NCI-H146 treated with DMSO at 0.1 percent for 48 hours (cell line): ENCODE measurements around the gene ARFGAP3.

Source experiments
- DNase-seq: peaks from one replicate; lab custom pipeline; 2025; ENCODE audit not compliant: unreplicated experiment; lab: John Stamatoyannopoulos, UW

ARFGAP3 gene

GRCh38 chr22:42865536-42865935, 8.5 kb upstream of the ARFGAP3 start:
- no peak for DNase-seq

DNA sequence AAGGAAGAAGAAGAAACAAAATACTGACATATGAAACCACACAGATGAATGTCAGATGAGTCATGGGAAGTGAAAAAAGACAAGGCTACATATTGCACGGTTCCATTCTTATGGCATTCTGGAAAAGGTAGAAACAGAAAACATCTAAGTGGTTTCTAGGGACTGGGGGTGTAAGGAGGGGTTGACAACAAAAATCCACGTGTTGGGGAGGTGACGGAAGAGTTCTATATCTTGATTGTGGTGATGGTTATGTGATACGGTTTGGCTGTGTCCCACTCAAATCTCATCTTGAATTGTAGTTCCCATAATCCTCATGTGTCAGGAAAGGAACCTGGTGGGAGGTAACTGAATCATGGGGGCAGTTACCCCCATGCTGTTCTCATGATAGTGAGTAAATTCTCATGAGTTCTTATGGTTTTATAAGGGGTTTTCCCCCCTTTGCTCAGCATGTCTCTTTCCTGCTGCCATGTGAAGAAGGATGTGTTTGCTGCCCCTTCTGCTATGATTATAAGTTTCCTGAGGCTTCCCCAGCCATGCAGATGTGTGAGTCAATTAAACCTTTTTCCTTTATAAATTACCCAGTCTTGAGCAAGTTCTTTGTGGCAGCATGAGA, 6.4 kb upstream of the ARFGAP3 start:
- no peak for DNase-seq

GRCh38 chr22:42862045-42862734, 5.1 kb upstream of the ARFGAP3 start:
- no peak for DNase-seq

DNA sequence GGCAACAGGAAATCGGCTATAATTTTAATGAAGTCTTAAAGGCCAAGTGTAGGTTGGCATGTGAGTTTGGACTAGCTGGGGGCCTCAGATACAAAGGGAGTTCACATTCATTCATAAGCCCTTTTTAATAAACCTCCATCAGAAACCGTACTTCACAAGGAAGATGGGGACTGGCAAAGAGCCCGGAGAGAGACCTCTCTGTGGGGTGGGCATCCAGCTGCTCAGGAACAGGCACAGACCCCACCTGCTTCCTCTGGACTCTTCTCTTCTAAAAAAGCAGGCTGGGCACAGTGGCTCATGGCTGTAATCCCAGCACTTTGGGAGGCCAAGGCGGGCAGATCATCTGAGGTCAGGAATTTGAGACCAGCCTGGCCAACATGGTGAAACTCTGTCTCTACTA, 3.9 kb upstream of the ARFGAP3 start:
- no peak for DNase-seq

DNA sequence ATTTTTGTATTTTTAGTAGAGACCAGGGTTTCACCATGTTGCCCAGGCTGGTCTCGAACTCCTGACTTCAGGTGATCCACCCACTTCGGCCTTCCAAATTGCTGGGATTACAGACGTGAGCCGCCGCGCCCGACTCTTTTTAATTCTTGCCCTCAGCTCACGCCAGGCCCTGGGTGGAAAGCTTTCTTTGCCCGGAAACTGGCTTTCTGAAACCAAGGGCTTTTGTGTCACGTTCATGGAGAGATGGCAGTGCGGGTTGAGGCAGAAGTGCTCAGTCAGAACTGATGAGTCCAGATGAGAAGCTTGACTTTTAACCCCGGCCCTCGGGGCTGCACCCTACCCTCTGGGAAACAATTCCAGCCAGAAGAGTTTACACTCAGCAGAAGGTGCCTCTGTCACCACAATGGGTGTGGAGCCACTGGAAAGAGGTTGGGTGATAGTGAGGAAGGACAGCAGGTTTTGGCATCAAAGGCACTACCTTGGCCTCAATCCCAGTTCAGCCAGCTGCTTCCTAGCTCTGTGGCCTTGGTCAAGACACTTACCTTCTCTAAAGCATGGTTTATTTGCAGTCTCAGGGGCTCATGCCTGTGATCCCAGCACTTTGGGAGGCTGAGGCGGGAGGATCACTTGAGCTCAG, 890 bp upstream of the ARFGAP3 start:
- no peak for DNase-seq

GRCh38 chr22:42856179-42856864, 751 bp downstream of the ARFGAP3 start:
- no peak for DNase-seq

GRCh38 chr22:42855721-42856120, 1.4 kb downstream of the ARFGAP3 start:
- DNase-seq: no peak

- DNase-seq: no peak
Measured at GRCh38 chr22:42855211-42855610, 1.9 kb downstream of the ARFGAP3 start.

DNA sequence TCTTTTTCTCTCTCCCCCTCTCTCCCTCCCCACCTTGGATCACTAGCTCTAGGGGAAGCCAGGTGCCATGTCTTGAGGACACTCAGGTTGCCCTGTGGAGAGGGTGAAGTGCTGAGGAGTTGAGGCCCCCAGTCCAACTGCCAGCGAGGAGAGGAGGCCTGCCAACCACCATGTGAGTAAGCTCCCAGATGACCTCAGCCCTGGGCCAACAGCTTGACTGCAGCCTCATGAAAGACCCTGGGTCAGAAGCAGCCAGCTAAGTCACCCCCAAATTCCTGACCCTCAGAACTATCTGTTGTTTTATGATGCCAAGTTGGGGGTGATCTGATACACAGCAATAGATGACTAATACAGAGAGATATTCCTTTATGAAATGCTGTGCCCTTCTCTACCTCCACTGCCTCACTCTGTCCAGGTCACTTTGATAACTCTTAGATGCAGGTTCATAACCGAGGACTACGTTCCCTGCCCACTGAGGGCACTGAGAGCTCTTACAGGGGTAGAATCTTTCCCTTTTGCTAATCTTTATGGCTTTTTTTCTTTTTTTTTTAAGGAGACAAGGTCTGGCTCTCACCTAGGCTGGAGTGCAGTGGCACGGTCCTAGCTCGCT, 8.0 kb downstream of the ARFGAP3 start:
- no peak for DNase-seq

DNA sequence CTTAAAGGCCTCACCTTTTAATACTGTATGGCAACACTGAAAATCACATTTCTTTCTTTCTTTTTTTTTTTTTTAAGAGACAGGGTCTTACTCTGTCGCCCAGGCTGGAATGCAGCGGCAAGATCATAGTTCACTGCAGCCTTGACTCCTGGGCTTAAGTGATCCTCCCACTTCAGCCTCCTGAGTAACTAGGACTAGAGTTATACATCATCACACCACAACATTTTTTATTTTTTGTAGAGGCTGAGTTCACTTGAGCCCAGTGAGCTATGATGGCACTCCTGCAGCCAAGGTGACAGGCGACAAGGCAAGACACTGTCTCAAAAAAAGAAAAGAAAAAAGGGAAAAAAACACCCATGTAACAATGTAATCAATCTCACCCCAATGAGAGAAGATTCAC, 10.0 kb downstream of the ARFGAP3 start:
- no peak for DNase-seq

- no peak for DNase-seq
Measured at GRCh38 chr22:42844756-42845155, 12.3 kb downstream of the ARFGAP3 start.

GRCh38 chr22:42842658-42843370, 14.3 kb downstream of the ARFGAP3 start:
- DNase-seq: no peak

GRCh38 chr22:42841444-42841843, 15.6 kb downstream of the ARFGAP3 start:
- no peak for DNase-seq

DNA sequence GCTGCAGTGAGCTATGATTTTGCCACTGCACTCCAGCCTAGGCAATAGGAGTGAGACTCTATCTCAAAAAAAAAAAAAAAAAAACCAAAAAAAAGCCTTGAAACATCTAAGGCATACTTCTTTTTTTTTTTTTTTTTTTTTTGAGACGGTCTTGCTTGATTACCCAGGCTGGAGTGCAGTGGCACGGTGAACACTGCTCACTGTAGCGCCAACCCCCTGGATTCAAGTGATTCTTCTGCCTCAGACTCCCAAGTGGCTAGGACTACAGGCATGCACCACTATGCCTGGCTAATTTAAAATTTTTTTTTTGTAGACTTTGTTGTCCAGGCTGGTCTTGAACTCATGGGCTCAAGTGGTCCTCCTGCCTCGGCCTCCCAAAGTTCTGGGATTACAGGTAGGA, 19.5 kb downstream of the ARFGAP3 start:
- DNase-seq: no peak

DNA sequence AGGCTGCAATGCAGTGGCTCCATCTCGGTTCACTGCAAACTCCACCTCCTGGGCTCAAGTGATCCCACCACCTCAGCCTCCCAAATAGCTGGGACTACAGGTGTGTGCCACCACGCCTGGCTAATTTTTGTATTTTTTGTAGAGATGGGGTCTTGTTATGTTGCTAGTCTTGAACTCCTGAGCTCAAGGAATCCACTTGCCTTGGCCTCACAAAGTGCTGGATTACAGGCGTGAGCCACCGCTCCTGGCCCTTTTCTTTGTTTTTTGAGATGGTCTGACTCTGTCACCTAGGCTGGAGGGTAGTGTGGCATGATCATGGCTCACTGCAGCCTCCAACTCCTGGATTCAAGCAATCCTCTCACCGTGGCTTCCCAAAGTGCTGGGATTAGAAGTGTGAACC, 21.0 kb downstream of the ARFGAP3 start:
- no peak for DNase-seq

GRCh38 chr22:42834177-42834949, 22.7 kb downstream of the ARFGAP3 start:
- DNase-seq: no peak

GRCh38 chr22:42833104-42833503, 24.0 kb downstream of the ARFGAP3 start:
- DNase-seq: no peak

GRCh38 chr22:42831712-42832111, 25.4 kb downstream of the ARFGAP3 start:
- no peak for DNase-seq

- no peak for DNase-seq
Measured at GRCh38 chr22:42830161-42830560, 26.9 kb downstream of the ARFGAP3 start.

DNA sequence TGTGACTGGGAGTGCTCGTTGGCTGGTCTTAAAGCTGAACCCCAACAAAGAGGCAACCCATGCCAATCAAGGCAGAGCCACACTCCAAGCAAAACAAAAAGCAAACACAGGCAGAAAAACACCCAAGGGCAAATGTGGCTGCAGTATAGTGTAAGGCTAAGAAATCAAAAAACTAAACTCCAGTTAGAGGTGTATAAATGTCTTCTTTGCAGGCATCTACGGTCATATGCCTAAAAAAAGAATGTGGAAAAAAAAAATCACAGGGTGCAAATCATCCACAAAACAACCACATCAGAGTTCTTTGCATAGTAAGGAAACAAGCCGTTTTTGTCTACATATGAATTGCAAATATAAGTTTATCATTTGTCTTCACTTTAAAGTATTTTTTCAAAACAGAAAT, 27.8 kb downstream of the ARFGAP3 start:
- DNase-seq: no peak
